Measurements from ENCODE around the gene S1PR5. TPM values are rescaled to one million over a fixed set of nuclear protein-coding genes. Genes with fewer than 3 reads are reported as not detected.

Gene S1PR5
- total and polyA plus RNA-seq, 9 of the 15 experiments (the other 6 are each of a cell fraction or from before 2014, with no cell fraction given), result 0.03 to 0.54 (median 0.35) TPM; not detected in 4

DNA sequence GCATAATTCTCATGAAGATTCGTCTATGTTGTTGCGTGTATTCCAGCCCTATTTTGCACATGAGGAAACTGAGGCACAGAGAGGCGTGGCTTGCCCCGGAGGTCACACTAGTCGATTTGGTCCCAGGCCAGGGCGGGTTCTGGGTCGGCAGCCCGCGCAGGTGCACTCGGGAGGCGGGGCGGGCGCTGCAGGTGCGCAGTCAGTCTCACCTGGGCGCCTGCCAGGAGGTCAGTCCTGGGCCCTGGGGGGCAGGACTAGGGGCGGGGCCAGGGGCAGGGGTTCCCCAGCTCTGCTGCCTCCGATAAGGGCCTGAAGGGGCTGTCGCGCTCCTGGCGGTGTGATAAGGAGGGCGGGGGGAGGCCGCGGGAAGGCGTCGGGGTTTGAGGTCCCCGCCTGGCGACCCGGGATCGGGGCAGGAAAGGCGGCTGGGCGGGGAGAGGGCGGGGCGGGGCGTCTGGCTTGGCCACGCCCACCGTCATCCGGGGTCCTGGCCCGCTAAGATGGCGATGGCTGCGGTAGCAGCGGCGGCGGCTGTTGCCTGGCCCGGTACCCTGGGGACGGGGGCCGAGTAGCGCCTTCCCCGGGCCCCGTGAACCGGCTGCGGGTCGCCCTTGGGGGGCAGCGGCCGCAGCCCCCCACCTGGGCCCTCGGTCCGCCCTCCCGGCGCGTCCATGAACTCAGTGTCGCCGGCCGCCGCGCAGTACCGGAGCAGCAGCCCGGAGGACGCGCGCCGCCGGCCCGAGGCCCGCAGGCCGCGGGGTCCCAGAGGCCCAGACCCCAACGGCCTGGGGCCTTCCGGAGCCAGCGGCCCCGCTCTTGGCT, 26.4 kb upstream of the S1PR5 start, which contains the start of gene ATG4D (continued):
- TF ChIP-seq, protein P1, sequence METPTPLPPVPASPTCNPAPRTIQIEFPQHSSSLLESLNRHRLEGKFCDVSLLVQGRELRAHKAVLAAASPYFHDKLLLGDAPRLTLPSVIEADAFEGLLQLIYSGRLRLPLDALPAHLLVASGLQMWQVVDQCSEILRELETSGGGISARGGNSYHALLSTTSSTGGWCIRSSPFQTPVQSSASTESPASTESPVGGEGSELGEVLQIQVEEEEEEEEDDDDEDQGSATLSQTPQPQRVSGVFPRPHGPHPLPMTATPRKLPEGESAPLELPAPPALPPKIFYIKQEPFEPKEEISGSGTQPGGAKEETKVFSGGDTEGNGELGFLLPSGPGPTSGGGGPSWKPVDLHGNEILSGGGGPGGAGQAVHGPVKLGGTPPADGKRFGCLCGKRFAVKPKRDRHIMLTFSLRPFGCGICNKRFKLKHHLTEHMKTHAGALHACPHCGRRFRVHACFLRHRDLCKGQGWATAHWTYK (CRISPR knock-in tag; IDR thresholded peaks at IDR 0.05), result no peak
- TF ChIP-seq, protein P2, sequence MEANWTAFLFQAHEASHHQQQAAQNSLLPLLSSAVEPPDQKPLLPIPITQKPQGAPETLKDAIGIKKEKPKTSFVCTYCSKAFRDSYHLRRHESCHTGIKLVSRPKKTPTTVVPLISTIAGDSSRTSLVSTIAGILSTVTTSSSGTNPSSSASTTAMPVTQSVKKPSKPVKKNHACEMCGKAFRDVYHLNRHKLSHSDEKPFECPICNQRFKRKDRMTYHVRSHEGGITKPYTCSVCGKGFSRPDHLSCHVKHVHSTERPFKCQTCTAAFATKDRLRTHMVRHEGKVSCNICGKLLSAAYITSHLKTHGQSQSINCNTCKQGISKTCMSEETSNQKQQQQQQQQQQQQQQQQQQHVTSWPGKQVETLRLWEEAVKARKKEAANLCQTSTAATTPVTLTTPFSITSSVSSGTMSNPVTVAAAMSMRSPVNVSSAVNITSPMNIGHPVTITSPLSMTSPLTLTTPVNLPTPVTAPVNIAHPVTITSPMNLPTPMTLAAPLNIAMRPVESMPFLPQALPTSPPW (CRISPR knock-in tag; IDR thresholded peaks at IDR 0.05), result peak; percentile 98
- TF ChIP-seq, protein P3, sequence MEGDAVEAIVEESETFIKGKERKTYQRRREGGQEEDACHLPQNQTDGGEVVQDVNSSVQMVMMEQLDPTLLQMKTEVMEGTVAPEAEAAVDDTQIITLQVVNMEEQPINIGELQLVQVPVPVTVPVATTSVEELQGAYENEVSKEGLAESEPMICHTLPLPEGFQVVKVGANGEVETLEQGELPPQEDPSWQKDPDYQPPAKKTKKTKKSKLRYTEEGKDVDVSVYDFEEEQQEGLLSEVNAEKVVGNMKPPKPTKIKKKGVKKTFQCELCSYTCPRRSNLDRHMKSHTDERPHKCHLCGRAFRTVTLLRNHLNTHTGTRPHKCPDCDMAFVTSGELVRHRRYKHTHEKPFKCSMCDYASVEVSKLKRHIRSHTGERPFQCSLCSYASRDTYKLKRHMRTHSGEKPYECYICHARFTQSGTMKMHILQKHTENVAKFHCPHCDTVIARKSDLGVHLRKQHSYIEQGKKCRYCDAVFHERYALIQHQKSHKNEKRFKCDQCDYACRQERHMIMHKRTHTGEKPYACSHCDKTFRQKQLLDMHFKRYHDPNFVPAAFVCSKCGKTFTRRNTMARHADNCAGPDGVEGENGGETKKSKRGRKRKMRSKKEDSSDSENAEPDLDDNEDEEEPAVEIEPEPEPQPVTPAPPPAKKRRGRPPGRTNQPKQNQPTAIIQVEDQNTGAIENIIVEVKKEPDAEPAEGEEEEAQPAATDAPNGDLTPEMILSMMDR (IDR thresholded peaks at IDR 0.05 in 2 of 3, conservative IDR thresholded peaks at IDR 0.05 in 1 of 3; ENCODE audit: insufficient read depth in 2 of 3, low read depth in 1 of 3, low read length in 3 of 3), result no peak
- no peak for TF ChIP-seq CEBPG (CRISPR knock-in tag; IDR thresholded peaks at IDR 0.05)
- TF ChIP-seq CEBPG (tag; conservative IDR thresholded peaks at IDR 0.05 in 1 of 2, IDR thresholded peaks at IDR 0.05 in 1 of 2), result no peak
- no peak for TF ChIP-seq ZNF143 (CRISPR knock-in tag; IDR thresholded peaks at IDR 0.05)
- TF ChIP-seq NFE2 (IDR thresholded peaks at IDR 0.05; ENCODE audit: low read depth), result peak; percentile 64; the same call in 1 of the 2 replicates
- no peak for TF ChIP-seq MCM2 (IDR thresholded peaks at IDR 0.05; ENCODE audit: low read depth)
- TF ChIP-seq DACH1 (IDR thresholded peaks at IDR 0.05; ENCODE audit: partially characterized antibody), result peak; percentile 12
- TF ChIP-seq TEAD4 (IDR thresholded peaks at IDR 0.05; ENCODE audit: low read length), result peak; percentile 90
- TF ChIP-seq TEAD4 (CRISPR knock-in tag; IDR thresholded peaks at IDR 0.05; ENCODE audit: borderline replicate concordance), result no peak
- no peak for TF ChIP-seq ZNF134 (CRISPR knock-in tag; conservative IDR thresholded peaks at IDR 0.05)
- TF ChIP-seq TOE1 (IDR thresholded peaks at IDR 0.05; ENCODE audit: borderline replicate concordance), result no peak; the same call in 1 of the 2 replicates
- no peak for TF ChIP-seq TOE1 (CRISPR knock-in tag; IDR thresholded peaks at IDR 0.05; ENCODE audit: borderline replicate concordance, low read depth)
- no peak for TF ChIP-seq ZKSCAN3 (CRISPR knock-in tag; IDR thresholded peaks at IDR 0.05)
- TF ChIP-seq, protein P4, sequence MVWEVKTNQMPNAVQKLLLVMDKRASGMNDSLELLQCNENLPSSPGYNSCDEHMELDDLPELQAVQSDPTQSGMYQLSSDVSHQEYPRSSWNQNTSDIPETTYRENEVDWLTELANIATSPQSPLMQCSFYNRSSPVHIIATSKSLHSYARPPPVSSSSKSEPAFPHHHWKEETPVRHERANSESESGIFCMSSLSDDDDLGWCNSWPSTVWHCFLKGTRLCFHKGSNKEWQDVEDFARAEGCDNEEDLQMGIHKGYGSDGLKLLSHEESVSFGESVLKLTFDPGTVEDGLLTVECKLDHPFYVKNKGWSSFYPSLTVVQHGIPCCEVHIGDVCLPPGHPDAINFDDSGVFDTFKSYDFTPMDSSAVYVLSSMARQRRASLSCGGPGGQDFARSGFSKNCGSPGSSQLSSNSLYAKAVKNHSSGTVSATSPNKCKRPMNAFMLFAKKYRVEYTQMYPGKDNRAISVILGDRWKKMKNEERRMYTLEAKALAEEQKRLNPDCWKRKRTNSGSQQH (CRISPR knock-in tag; IDR thresholded peaks at IDR 0.05), result no peak
- TF ChIP-seq CCAR2 (IDR thresholded peaks at IDR 0.05; ENCODE audit: low read depth, low read length), result no peak
- TF ChIP-seq, protein P5, sequence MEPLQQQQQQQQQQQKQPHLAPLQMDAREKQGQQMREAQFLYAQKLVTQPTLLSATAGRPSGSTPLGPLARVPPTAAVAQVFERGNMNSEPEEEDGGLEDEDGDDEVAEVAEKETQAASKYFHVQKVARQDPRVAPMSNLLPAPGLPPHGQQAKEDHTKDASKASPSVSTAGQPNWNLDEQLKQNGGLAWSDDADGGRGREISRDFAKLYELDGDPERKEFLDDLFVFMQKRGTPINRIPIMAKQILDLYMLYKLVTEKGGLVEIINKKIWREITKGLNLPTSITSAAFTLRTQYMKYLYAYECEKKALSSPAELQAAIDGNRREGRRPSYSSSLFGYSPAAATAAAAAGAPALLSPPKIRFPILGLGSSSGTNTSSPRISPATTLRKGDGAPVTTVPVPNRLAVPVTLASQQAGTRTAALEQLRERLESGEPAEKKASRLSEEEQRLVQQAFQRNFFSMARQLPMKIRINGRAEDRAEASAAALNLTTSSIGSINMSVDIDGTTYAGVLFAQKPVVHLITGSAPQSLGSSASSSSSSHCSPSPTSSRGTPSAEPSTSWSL (CRISPR knock-in tag; IDR thresholded peaks at IDR 0.05; ENCODE audit: borderline replicate concordance), result no peak
- TF ChIP-seq ZNF696 (CRISPR knock-in tag; conservative IDR thresholded peaks at IDR 0.05), result no peak

All from K562 (cell line).